GM06990 (cell line): ENCODE measurements around the gene PROX2.

Source experiments
- DNase-seq: peaks from one replicate; pipeline ENCODE4 v3.0.0-alpha.2; 2011; ENCODE audit not compliant: insufficient read length; ENCODE audit errors: extremely low read depth
- H3K27me3 ChIP-seq: replicated peaks from 2 replicates; pipeline ENCODE4 v1.6.0; 2011; ENCODE audit warnings: low read length; ENCODE audit not compliant: control insufficient read depth, insufficient read depth
- H3K36me3 ChIP-seq: 2 replicates; pipeline ENCODE4 v1.5.1; 2011; ENCODE audit warnings: low read length; ENCODE audit not compliant: control insufficient read depth, insufficient read depth
- H3K4me3 ChIP-seq: replicated peaks from 2 replicates; pipeline ENCODE4 v1.5.1; 2011; ENCODE audit warnings: low read depth, mild to moderate bottlenecking, control low read depth, low read length
- CTCF ChIP-seq: IDR thresholded peaks from 2 replicates; pipeline ENCODE4 v1.5.1; 2011; ENCODE audit warnings: low read length, control low read depth, mild to moderate bottlenecking, inconsistent platforms; ENCODE audit not compliant: insufficient read depth, poor library complexity, severe bottlenecking

The PROX2 gene

GRCh38 chr14:74855021-74855420 is 20.9 kb downstream of the PROX2 start:
- no peak for TF ChIP-seq CTCF
- no peak for DNase-seq
- Histone ChIP-seq H3K27me3 (no peaks in the 10 kb centered on the region), H3K36me3 (no peaks in the 10 kb centered on the region), H3K4me3 (no peak overlapping the region)

GRCh38 chr14:74853581-74853980 is 22.4 kb downstream of the PROX2 start:
- no peak for TF ChIP-seq CTCF
- Histone ChIP-seq H3K36me3 (no peaks in the 10 kb centered on the region), H3K27me3 (no peaks in the 10 kb centered on the region), H3K4me3 (no peak overlapping the region)
- DNase-seq = no peak

- Histone ChIP-seq H3K36me3 (no peaks in the 10 kb centered on the region), H3K4me3 (no peak overlapping the region), H3K27me3 (no peaks in the 10 kb centered on the region)
- no peak for TF ChIP-seq CTCF
- no peak for DNase-seq
Observed at GRCh38 chr14:74852922-74853530, 22.9 kb downstream of the PROX2 start.

GRCh38 chr14:74848768-74849167 is 27.2 kb downstream of the PROX2 start:
- DNase-seq = no peak
- H3K4me3 ChIP-seq = no peak overlapping the region
- H3K36me3 ChIP-seq = no peaks in the 10 kb centered on the region
- no peak for TF ChIP-seq CTCF
- no peaks in the 10 kb centered on the region for H3K27me3 ChIP-seq

GRCh38 chr14:74846968-74847665 is 28.8 kb downstream of the PROX2 start:
- no peak for TF ChIP-seq CTCF
- Histone ChIP-seq H3K4me3 (no peak overlapping the region), H3K27me3 (no peaks in the 10 kb centered on the region), H3K36me3 (no peaks in the 10 kb centered on the region)
- DNase-seq = no peak
